ENCODE results near the gene ZNF736.
"Not testable (repeated sequence)": the region's sequence is repeated elsewhere in the genome, so short reads cannot be mapped to it uniquely, and the experiment has no call there.

The ZNF736 gene

DNA sequence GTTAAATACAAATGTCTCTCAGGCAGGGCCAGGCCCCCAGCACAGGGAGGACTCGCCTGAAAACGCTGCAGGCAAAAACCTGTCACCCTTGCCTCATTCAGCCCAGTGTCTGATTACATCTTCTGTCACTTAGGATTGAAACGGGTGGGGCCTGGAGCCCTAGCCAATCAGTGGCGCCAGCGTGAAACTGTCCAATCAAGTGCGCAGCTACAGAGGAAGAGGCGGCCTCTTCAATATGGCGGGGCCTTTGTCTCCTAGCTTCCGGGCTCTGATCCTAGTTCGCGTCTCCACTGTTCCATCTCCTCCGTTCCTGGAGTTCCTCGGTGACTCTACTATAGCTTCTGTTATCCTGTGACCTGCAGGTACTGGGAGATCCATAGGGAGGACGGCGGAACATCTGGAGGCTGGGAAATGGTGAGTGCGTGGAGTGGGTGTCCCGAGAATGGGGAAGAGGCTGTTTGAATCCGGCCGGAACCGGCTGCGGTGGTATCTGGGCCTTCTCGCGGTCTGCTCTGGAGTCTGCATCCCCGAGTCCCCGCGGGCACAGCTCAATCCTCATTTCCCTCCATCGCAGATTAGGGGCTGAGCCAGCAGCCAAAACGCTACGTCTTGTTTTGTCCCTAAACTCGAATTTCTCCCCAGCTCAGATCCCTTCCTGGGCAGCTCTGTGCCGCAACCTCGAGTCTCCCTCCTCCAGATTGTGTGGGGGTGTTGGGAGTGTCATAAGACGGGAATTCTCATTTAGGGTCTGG is at the start of gene ZNF736:
ZNF736 (plus strand) TSS at position 222 of the 752 bp plus-strand sequence; CDS start at position 412, 190 bp downstream.
- Histone ChIP-seq H3K36me3 (ENCODE audit: control insufficient read depth in 1 of 2, insufficient read depth in 2 of 2, low read length in 2 of 2) (no peaks in the 10 kb centered on the region), H3K27me3 (ENCODE audit: control insufficient read depth in 1 of 2, insufficient read depth in 2 of 2, low read length in 2 of 2) (no peaks in the 10 kb centered on the region), H3K4me1 (ENCODE audit: control insufficient read depth in 1 of 2, insufficient read depth in 2 of 2, low read length in 2 of 2) (peaks cover 9 to 12% of the 10 kb centered on the region in 2 donors), H3K9me3 (ENCODE audit: control insufficient read depth in 1 of 2, low read length in 2 of 2) (peaks cover 0 to 3% of the 10 kb centered on the region in 2 donors), H3K27ac (ENCODE audit: low read depth, low read length) (peak within 1 kb of the TSS; percentile 51), H3K9ac (ENCODE audit: low read depth in 1 of 2, low read length in 2 of 2) (peak within 1 kb of the TSS; percentile 88 to 95), H3K4me3 (ENCODE audit: low read depth in 1 of 2, low read length in 2 of 2) (peak within 1 kb of the TSS; percentile 96 to 99)

DNA sequence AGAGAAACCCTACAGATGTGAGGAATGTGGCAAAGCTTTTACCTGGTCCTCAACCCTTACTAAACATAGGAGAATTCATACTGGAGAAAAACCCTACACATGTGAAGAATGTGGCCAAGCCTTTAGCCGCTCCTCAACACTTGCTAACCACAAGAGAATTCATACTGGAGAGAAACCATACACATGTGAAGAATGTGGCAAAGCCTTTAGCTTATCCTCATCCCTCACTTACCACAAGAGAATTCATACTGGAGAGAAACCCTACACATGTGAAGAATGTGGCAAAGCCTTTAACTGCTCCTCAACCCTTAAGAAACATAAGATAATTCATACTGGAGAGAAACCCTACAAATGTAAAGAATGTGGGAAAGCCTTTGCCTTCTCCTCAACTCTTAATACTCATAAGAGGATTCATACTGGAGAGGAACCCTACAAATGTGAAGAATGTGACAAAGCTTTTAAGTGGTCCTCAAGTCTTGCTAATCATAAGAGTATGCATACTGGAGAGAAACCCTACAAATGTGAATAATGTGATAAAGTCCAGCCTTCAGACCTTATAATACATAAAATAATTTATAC is 47.3 kb upstream of the ZNF736 start:
- no peak overlapping the region for H3K4me3 ChIP-seq (ENCODE audit: low read depth in 1 of 2, low read length in 2 of 2)
- no peaks in the 10 kb centered on the region for H3K4me1 ChIP-seq (ENCODE audit: control insufficient read depth in 1 of 2, insufficient read depth in 2 of 2, low read length in 2 of 2)
- H3K27me3 ChIP-seq (ENCODE audit: control insufficient read depth in 1 of 2, insufficient read depth in 2 of 2, low read length in 2 of 2): no peaks in the 10 kb centered on the region
- H3K27ac ChIP-seq (ENCODE audit: low read depth, low read length): no peak overlapping the region
- no peak overlapping the region for H3K9ac ChIP-seq (ENCODE audit: low read depth in 1 of 2, low read length in 2 of 2)
- peaks cover 18 to 23% of the 10 kb centered on the region in 2 donors for H3K9me3 ChIP-seq (ENCODE audit: control insufficient read depth in 1 of 2, low read length in 2 of 2)
- H3K36me3 ChIP-seq (ENCODE audit: control insufficient read depth in 1 of 2, insufficient read depth in 2 of 2, low read length in 2 of 2): no peaks in the 10 kb centered on the region

DNA sequence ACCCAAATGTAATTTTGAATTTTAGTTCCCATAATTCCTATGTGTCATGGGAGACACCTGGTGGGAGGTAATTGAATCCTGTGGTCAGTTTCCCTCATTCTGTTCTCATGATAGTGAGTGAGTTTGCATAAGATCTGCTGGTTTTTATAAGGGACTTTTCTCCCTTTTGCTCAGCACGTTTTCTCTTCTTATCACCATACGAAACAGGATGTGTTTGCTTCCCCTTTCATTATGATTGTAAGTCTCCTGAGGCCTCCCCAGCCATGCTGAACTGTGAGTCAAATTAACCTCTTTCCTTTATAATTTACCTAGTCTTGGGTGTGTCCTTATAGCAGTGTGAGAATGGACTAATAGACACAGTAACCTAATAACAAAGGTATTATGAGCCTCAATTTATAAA is 36.1 kb upstream of the ZNF736 start:
- Histone ChIP-seq H3K9me3 (ENCODE audit: control insufficient read depth in 1 of 2, low read length in 2 of 2) (peaks cover 0 to 4% of the 10 kb centered on the region in 2 donors), H3K9ac (ENCODE audit: low read depth in 1 of 2, low read length in 2 of 2) (no peak overlapping the region), H3K4me1 (ENCODE audit: control insufficient read depth in 1 of 2, insufficient read depth in 2 of 2, low read length in 2 of 2) (no peaks in the 10 kb centered on the region), H3K36me3 (ENCODE audit: control insufficient read depth in 1 of 2, insufficient read depth in 2 of 2, low read length in 2 of 2) (no peaks in the 10 kb centered on the region), H3K27me3 (ENCODE audit: control insufficient read depth in 1 of 2, insufficient read depth in 2 of 2, low read length in 2 of 2) (no peaks in the 10 kb centered on the region), H3K4me3 (ENCODE audit: low read depth in 1 of 2, low read length in 2 of 2) (no peak overlapping the region), H3K27ac (ENCODE audit: low read depth, low read length) (no peak overlapping the region)

DNA sequence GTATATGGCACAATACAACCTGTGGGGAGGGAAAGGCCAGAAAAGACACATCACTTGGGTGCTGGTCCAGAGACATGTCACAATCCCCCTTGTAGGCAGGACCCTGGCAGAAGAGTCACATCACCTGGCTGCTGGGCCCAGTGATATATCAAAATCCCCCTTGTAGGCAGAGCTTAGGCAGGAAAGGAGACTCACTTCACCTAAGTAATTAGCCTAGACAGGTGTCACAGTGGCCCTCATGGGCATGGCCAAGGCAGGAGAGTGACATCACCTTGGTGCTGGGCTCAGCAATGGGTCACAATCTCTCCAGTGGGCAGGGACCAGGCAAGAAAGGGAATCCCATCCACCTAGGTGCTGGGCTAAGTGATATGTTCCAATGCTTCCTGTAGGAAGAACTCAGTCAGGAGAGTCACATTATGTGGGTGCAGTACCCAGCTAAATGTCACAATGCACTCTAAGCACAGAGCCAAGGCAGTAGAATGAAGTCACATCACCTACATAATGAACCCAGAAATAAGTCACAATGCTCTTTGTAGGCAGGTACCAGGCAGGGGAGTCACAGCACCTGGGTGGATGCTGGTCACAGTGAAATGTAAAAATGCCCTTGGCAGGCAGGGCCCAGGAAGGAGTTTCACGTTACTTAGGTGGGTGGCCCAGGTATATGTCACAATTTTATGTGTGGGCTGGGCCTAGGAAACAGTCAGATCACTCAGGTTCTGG is 18.9 kb upstream of the ZNF736 start:
- Histone ChIP-seq H3K9ac (ENCODE audit: low read depth in 1 of 2, low read length in 2 of 2) (no peak overlapping the region), H3K36me3 (ENCODE audit: control insufficient read depth in 1 of 2, insufficient read depth in 2 of 2, low read length in 2 of 2) (no peaks in the 10 kb centered on the region), H3K4me3 (ENCODE audit: low read depth in 1 of 2, low read length in 2 of 2) (no peak overlapping the region), H3K27ac (ENCODE audit: low read depth, low read length) (no peak overlapping the region), H3K9me3 (ENCODE audit: control insufficient read depth in 1 of 2, low read length in 2 of 2) (no peaks in the 10 kb centered on the region), H3K4me1 (ENCODE audit: control insufficient read depth in 1 of 2, insufficient read depth in 2 of 2, low read length in 2 of 2) (no peaks in the 10 kb centered on the region), H3K27me3 (ENCODE audit: control insufficient read depth in 1 of 2, insufficient read depth in 2 of 2, low read length in 2 of 2) (no peaks in the 10 kb centered on the region)

DNA sequence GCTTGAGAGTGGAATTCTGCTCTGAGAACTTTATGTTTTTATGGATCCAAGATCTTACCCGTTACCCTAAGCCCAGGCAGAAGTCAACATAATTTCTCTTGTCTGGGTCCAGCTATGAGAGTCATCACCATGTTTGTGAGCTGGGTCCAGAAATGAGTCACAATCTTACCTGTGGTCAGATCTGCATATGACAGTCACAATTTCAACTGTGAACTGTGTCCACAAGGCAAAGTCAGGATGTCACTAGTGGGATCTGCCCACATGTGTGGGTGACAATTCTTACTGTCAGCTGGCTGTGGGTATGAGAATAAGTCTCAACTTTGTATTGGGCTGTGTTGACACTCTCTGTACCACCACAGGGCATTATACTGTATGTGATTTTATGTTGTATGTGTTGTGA is 16.3 kb upstream of the ZNF736 start:
- H3K27ac ChIP-seq (ENCODE audit: low read depth, low read length); H3K27me3 ChIP-seq (ENCODE audit: control insufficient read depth in 1 of 2, insufficient read depth in 2 of 2, low read length in 2 of 2); H3K4me3 ChIP-seq (ENCODE audit: low read depth in 1 of 2, low read length in 2 of 2); H3K9ac ChIP-seq (ENCODE audit: low read depth in 1 of 2, low read length in 2 of 2); H3K9me3 ChIP-seq (ENCODE audit: control insufficient read depth in 1 of 2, low read length in 2 of 2); H3K36me3 ChIP-seq (ENCODE audit: control insufficient read depth in 1 of 2, insufficient read depth in 2 of 2, low read length in 2 of 2); H3K4me1 ChIP-seq (ENCODE audit: control insufficient read depth in 1 of 2, insufficient read depth in 2 of 2, low read length in 2 of 2): not testable (repeated sequence)

DNA sequence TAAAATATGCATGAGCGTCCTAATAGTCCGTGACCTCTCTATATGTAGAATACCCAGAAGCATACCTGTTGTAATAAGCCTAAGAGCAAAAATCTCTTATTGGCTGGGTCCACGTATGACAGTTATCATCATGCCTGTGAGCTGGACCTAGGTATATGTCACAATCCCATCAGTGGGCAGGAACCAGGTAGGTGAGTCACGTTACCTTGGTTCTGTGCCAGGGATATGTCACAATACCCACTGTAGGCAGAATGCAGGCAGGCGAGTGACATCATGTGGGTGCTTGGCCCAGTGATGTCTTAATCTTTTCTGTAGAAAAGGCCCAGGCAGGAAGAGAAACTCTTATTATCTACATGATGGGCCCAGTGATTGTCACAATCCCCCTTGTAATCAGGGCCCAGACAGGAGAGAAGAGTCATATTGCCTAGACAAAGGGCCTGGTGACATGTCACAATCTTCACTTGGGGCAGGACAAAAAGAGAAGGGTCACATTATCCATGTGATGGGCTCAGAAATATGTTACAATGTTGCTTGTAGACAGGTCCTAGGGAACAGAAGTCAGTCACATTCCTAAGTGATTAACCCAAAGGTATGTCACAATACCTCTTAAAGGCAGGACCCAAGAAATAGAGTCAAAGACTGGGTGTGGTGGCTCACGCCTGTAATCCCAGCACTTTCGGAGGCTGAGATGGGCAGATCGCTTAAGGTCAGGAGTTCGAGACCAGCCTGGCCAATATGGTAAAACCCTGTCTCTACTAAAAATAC is 12.9 kb upstream of the ZNF736 start:
- H3K27me3 ChIP-seq (ENCODE audit: control insufficient read depth in 1 of 2, insufficient read depth in 2 of 2, low read length in 2 of 2): no peaks in the 10 kb centered on the region
- H3K4me3 ChIP-seq (ENCODE audit: low read depth in 1 of 2, low read length in 2 of 2): no peak overlapping the region
- H3K36me3 ChIP-seq (ENCODE audit: control insufficient read depth in 1 of 2, insufficient read depth in 2 of 2, low read length in 2 of 2): no peaks in the 10 kb centered on the region
- no peaks in the 10 kb centered on the region for H3K9me3 ChIP-seq (ENCODE audit: control insufficient read depth in 1 of 2, low read length in 2 of 2)
- no peaks in the 10 kb centered on the region for H3K4me1 ChIP-seq (ENCODE audit: control insufficient read depth in 1 of 2, insufficient read depth in 2 of 2, low read length in 2 of 2)
- H3K9ac ChIP-seq (ENCODE audit: low read depth in 1 of 2, low read length in 2 of 2): no peak overlapping the region
- H3K27ac ChIP-seq (ENCODE audit: low read depth, low read length): no peak overlapping the region

DNA sequence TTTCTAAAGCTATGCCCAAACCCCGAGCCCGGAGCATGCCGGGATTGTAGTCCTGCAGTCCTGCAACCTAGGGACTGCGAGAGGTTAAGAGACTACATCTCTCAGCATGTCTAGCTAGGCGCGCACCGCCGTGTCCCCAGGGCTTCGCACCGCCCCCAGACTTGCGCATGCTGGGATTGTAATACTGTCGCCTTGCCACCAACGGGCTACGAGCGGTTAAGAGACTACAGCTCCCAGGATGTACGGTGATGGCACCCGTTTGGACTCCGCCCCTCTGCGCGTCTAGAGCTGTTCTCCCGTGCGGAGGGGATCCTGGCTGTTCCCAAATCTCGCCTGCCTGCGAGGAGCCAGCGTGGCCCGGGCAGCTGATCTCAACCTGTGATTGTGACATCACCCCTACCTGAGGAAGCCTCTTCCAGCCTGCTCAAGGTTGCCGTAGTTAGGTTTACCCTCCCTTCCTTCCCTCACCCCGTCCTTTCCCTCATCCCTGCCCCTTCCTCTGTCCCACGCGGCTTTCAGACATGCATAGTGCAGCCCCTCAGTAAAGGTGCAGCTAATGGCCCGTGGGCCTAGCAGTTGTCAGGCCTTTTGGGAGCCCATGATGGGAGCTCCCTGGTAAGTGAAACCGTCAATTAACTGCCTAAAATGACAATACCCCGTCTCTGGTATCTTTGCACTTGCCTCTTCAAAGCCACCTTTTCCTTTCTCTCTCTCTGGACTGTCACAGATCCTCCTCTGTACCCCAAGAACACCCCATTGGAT is 6.3 kb upstream of the ZNF736 start:
- H3K4me1 ChIP-seq (ENCODE audit: control insufficient read depth in 1 of 2, insufficient read depth in 2 of 2, low read length in 2 of 2): peaks cover 0 to 6% of the 10 kb centered on the region in 2 donors
- H3K27me3 ChIP-seq (ENCODE audit: control insufficient read depth in 1 of 2, insufficient read depth in 2 of 2, low read length in 2 of 2): no peaks in the 10 kb centered on the region
- peak overlapping the region; percentile 71 to 81 for H3K9ac ChIP-seq (ENCODE audit: low read depth in 1 of 2, low read length in 2 of 2)

DNA sequence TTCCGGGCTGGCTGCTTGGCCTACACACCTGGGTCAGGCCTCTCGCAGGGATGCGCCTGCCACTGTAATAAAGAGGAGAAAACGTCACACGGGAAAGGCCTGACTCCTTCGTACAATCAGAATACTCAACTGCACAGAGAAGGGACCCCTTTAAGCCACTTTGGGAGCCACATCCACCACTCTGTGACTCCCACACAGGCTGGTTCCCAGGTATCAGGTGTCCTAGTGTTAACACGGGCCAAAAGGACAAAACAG is 5.8 kb upstream of the ZNF736 start:
- Histone ChIP-seq H3K27me3 (ENCODE audit: control insufficient read depth in 1 of 2, insufficient read depth in 2 of 2, low read length in 2 of 2) (no peaks in the 10 kb centered on the region), H3K9me3 (ENCODE audit: control insufficient read depth in 1 of 2, low read length in 2 of 2) (no peaks in the 10 kb centered on the region), H3K9ac (ENCODE audit: low read depth in 1 of 2, low read length in 2 of 2) (peak overlapping the region; percentile 71 to 81), H3K4me1 (ENCODE audit: control insufficient read depth in 1 of 2, insufficient read depth in 2 of 2, low read length in 2 of 2) (peaks cover 0 to 6% of the 10 kb centered on the region in 2 donors), H3K27ac (ENCODE audit: low read depth, low read length) (no peak overlapping the region), H3K36me3 (ENCODE audit: control insufficient read depth in 1 of 2, insufficient read depth in 2 of 2, low read length in 2 of 2) (no peaks in the 10 kb centered on the region), H3K4me3 (ENCODE audit: low read depth in 1 of 2, low read length in 2 of 2) (peak overlapping the region; percentile 80 to 82)

More for the DNA sequence above, 6.3 kb upstream of the ZNF736 start:
- Histone ChIP-seq H3K27ac (ENCODE audit: low read depth, low read length) (peak overlapping the region; percentile 68), H3K9me3 (ENCODE audit: control insufficient read depth in 1 of 2, low read length in 2 of 2) (no peaks in the 10 kb centered on the region), H3K36me3 (ENCODE audit: control insufficient read depth in 1 of 2, insufficient read depth in 2 of 2, low read length in 2 of 2) (no peaks in the 10 kb centered on the region), H3K4me3 (ENCODE audit: low read depth in 1 of 2, low read length in 2 of 2) (peak overlapping the region; percentile 80 to 82)

DNA sequence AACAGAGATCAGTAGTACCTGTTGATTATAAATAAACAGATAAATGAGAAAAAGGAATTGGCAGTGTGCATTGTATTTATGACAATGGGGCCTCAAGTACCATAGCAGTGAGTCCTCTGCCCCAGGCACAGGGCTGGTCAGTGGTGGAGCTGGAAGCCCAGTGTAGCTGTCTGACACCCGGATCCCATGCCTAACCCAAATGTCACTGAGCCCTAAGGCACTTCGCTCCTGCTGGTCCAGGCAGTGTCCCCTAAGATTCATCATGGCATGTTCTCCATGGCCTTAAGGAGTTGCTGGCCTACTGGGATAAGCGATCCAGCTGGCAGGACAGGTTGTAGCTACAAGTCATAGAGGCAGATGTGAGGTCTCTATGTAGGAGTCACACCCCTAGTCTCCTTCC is 3.3 kb upstream of the ZNF736 start:
- H3K36me3 ChIP-seq (ENCODE audit: control insufficient read depth in 1 of 2, insufficient read depth in 2 of 2, low read length in 2 of 2): no peaks in the 10 kb centered on the region
- H3K27ac ChIP-seq (ENCODE audit: low read depth, low read length): no peak overlapping the region
- peaks cover 12 to 15% of the 10 kb centered on the region in 2 donors for H3K4me1 ChIP-seq (ENCODE audit: control insufficient read depth in 1 of 2, insufficient read depth in 2 of 2, low read length in 2 of 2)
- H3K4me3 ChIP-seq (ENCODE audit: low read depth in 1 of 2, low read length in 2 of 2): no peak overlapping the region
- H3K27me3 ChIP-seq (ENCODE audit: control insufficient read depth in 1 of 2, insufficient read depth in 2 of 2, low read length in 2 of 2): no peaks in the 10 kb centered on the region
- no peaks in the 10 kb centered on the region for H3K9me3 ChIP-seq (ENCODE audit: control insufficient read depth in 1 of 2, low read length in 2 of 2)
- H3K9ac ChIP-seq (ENCODE audit: low read depth in 1 of 2, low read length in 2 of 2): no peak overlapping the region
